ENCODE results near the gene RFLNA.
"Not testable (repeated sequence)": the region's sequence is repeated elsewhere in the genome, so short reads cannot be mapped to it uniquely, and the experiment has no call there.

The RFLNA gene

GRCh38 chr12:124299628-124300388 is 4.9 kb downstream of the RFLNA start:
- in situ Hi-C loops (cut with HindIII; ENCODE audit: low pct_ligation_motif_present, low pct_unique_long_range_greater_than_20kb, low sequenced_read_pairs) = loop anchor here (25.0 kb wide), 1 partner anchor 263 kb away; no protein-coding TSS in a partner anchor
- no peak for DNase-seq

DNA sequence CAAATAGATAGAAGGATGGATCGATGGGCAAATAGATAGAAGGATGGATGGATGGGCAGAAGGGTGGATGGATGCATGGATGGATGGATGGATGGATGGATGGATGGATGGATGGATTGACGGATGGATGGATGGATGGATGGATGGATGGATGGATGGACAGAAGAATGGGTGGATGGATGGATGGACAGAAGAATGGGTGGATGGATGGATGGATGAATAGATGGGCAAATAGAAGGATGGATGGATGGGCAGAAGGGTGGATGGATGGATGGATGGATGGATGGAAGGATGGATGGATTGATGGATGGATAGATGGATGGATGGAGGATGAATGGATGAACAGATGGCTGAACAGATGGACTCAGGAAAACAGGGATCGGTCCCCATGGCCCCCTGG is 5.8 kb downstream of the RFLNA start:
- in situ Hi-C loops (cut with HindIII; ENCODE audit: low pct_ligation_motif_present, low pct_unique_long_range_greater_than_20kb, low sequenced_read_pairs) = loop anchor here (25.0 kb wide), 1 partner anchor 263 kb away; no protein-coding TSS in a partner anchor
- not testable (repeated sequence) for DNase-seq

- in situ Hi-C loops (cut with HindIII; ENCODE audit: low pct_ligation_motif_present, low pct_unique_long_range_greater_than_20kb, low sequenced_read_pairs) = loop anchor here (25.0 kb wide), 1 partner anchor 264 kb away; no protein-coding TSS in a partner anchor
- no peak for DNase-seq
Observed at GRCh38 chr12:124301084-124301654, 6.3 kb downstream of the RFLNA start.

DNA sequence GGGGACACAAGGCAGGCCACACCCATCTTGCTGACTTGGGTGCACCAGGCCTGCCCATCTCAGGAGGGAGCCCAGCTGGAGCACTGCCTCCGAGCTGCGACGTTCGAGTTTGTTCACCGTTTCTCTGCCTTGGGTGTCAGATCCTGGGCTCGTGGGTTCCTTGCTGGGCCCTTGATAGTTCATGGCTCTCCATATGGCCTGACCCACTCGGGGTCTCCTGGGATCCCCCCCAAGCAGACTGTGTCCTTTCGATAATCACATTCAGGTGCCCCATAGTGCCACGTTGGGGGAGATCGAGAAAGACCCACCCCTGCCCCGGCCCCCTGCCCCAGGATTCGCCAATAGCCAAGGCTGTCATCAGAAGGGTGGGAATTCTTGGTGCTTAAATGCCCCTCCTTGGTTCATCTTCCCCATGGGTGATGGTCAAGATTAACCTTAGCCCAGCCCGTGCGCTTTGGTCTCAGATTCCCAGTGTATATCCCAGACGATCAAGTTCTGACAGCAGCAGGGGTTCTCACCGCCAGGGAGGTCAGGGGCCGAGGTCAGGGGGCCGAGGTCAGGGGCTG is 7.4 kb downstream of the RFLNA start:
- in situ Hi-C loops (cut with HindIII; ENCODE audit: low pct_ligation_motif_present, low pct_unique_long_range_greater_than_20kb, low sequenced_read_pairs) = loop anchor here (25.0 kb wide), 1 partner anchor 265 kb away; no protein-coding TSS in a partner anchor
- DNase-seq = no peak

DNA sequence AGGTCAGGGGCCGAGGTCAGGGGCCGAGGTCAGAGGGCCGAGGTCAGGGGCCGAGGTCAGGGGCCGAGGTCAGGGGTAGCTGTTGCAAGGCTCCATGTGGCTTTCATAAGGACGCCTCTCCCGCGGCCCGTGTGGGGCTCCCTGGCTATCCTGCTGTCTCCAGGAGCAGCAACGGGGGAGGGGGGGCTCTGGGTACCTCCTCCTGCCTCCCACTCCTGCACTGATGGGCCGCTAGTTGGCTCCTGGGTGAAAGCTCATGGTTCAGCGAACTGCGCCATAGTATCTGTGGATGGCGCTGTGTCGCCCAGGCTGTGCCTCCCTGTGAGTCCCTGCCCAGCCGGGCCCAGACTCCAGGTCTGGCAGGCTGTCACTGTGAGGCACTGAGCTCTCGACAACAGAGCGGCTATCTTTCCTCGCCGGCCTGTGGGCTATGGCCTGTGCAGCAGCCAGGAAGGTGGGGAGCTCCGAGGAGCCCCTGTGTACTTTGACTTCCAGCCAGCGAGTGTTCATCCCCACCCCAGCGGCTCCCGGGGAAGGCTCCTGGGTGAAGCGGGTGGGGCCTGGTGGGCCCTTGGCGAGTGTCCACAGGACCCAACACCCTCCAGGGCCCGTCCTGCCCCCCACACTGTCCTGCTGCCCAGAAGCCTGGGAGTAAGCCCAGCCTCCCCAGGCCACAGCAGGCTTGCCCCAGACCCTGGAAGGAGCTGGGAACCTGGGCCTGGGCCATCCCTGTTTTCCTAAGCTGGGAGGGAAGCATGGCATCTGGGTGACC is 8.1 kb downstream of the RFLNA start:
- no peak for DNase-seq
- in situ Hi-C loops (cut with HindIII; ENCODE audit: low pct_ligation_motif_present, low pct_unique_long_range_greater_than_20kb, low sequenced_read_pairs) = loop anchor here (25.0 kb wide), 1 partner anchor 266 kb away; no protein-coding TSS in a partner anchor

DNA sequence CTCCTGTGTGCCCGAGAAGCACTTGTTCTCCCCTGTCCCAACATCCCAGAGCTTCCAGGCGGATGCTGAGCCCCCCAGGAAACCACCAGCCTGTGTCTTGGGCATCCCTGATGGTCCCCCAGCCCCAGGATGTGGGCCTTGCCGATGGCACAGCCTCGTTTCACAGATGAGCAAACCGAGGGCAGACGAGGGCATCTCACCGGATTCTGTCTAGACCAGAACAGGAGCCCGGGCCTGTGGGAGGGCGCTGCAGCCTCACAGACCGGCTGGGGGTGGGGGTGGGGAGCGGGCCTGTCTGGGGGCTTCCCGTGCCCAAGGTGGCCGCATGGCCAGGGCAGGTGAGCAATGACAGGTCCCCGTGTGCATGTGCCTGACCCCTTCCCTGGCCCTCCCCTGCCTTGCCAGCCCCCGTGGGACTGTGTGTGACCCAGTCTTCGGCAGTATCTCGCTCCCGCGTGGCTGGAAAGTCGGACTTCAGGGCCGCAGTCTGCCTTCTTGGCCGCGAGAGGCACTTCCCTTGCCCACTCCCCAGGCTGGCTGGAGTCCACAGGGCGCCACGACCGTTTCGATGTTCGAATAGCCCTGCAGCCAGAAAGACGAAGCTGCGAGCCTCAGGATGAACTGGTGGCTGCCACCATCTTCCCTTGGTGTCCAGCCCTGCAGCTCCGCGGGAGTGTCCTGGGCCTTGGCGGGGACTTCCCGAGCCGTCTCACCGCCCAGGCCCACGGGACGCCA is 8.9 kb downstream of the RFLNA start:
- DNase-seq = no peak
- in situ Hi-C loops (cut with HindIII; ENCODE audit: low pct_ligation_motif_present, low pct_unique_long_range_greater_than_20kb, low sequenced_read_pairs) = loop anchor here (25.0 kb wide), 1 partner anchor 266 kb away; no protein-coding TSS in a partner anchor

DNA sequence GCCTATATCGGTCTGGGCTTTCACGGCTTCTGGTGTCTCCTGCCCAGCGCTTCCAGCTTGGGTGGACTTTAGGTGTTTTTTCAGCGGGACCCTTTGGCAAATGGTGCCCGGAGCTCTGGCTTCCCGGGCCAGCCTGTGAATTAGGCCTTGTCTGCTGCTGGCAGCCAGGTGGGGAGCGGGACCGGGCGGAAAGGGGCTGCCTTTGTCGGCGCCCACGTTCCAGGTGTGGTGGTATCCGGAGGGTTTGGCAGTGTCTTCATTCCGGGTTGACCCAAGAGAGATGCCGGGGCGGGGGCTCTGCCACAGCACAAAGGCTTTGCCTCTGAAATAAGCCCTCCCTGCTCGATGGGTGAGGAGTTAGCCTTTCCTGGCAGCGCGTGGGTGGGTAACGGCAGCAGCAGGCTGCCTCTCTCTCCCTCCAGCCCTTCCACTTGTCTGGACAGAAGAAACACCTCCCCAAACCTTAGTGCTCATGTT is 9.5 kb downstream of the RFLNA start:
- no peak for DNase-seq
- in situ Hi-C loops (cut with HindIII; ENCODE audit: low pct_ligation_motif_present, low pct_unique_long_range_greater_than_20kb, low sequenced_read_pairs) = loop anchor here (25.0 kb wide), 1 partner anchor 267 kb away; no protein-coding TSS in a partner anchor

- DNase-seq = no peak
- in situ Hi-C loops (cut with HindIII; ENCODE audit: low pct_ligation_motif_present, low pct_unique_long_range_greater_than_20kb, low sequenced_read_pairs) = loop anchor here (25.0 kb wide), 1 partner anchor 268 kb away; no protein-coding TSS in a partner anchor
Observed at GRCh38 chr12:124305136-124305535, 10.2 kb downstream of the RFLNA start.

GRCh38 chr12:124305776-124306685 is 11.1 kb downstream of the RFLNA start:
- in situ Hi-C loops (cut with HindIII; ENCODE audit: low pct_ligation_motif_present, low pct_unique_long_range_greater_than_20kb, low sequenced_read_pairs) = loop anchor here (25.0 kb wide), 1 partner anchor 269 kb away; no protein-coding TSS in a partner anchor
- DNase-seq = no peak

DNA sequence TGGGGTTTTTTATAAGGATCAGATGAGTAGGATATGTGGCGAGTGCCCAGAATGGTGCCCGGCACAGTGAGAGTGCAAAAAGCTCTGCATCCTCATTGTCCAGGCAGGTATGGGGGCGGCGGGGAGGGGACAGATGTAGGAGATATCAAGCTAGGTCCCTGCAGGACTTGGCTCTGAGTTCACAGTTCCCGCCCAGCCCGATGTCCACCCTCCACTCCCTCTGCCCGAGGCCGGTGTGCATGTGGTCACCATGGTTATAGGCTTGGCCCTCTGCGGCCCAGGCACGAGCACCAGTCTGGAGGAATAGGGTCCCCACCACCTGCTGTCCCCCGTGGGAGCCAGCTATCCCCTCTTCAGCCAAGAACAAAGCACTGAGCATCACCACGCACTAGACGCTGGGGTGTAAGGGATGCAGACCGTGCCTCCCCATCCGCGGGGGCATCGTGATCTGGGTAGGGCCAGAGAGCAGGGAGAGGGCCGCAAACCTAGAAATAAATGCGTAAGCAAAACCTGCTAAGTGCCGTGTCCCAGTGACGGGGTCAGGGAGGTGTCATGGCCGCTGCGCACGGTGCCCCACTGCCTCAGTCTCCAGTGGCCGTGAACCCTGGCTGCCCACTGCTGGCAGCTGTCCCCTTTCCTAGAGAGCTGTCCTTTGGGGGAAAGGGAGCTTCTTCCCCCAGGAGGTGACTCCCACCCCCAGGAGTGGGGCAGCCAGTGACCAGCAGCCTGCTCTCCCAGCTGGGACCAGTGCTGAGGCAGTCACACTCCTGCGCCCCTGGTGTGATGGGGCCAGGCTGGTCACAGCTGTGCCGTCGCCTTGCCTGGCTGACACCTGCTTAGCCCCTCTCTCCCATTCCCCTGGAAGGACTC is 12.0 kb downstream of the RFLNA start:
- in situ Hi-C loops (cut with HindIII; ENCODE audit: low pct_ligation_motif_present, low pct_unique_long_range_greater_than_20kb, low sequenced_read_pairs) = loop anchor here (25.0 kb wide), 1 partner anchor 270 kb away; no protein-coding TSS in a partner anchor
- no peak for DNase-seq

GRCh38 chr12:124307556-124307825 is 12.6 kb downstream of the RFLNA start:
- DNase-seq = no peak
- in situ Hi-C loops (cut with HindIII; ENCODE audit: low pct_ligation_motif_present, low pct_unique_long_range_greater_than_20kb, low sequenced_read_pairs) = loop anchor here (25.0 kb wide), 1 partner anchor 270 kb away; no protein-coding TSS in a partner anchor

DNA sequence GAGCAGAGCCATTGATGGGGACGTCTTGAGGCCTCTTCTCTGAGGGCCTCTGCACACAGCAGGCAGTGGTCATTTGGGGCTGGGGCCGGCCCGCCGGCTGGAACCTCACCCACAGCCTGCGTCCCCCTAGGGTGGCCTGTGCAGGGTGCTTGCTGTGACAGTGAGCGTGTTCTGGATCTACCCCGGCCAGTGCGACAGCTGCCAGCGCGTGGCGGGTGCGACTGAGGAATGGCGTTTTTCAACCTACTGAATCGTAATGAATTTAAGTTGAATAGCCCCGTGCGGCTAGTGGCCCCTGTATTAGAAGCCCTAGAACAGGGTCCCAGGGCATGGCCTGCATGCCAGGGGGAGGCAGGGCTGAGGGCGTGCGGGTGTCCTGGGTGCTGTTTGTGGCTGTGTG is 13.8 kb downstream of the RFLNA start:
- no peak for DNase-seq
- in situ Hi-C loops (cut with HindIII; ENCODE audit: low pct_ligation_motif_present, low pct_unique_long_range_greater_than_20kb, low sequenced_read_pairs) = loop anchor here (25.0 kb wide), 1 partner anchor 271 kb away; no protein-coding TSS in a partner anchor

DNA sequence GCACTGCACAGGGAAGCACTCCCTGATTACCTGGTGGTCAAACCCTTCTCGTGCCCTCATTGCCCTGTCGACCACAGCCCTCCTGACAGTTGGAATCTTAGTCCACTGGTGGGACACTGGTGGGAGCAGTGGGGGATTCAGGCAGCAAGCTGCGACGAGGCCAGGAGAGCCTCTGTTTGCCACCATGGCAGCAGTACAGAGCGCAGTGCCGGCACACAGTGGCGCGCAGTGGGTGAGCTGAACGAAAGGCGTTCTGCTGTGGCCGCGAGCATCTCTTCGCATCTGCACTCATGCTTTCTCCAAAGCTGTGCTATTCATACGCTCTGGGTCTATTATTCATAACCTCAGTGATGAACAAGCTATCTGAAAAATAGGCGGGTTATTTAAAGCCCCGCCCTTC is 14.3 kb downstream of the RFLNA start:
- DNase-seq = no peak
- in situ Hi-C loops (cut with HindIII; ENCODE audit: low pct_ligation_motif_present, low pct_unique_long_range_greater_than_20kb, low sequenced_read_pairs) = loop anchor here (25.0 kb wide), 1 partner anchor 272 kb away; no protein-coding TSS in a partner anchor

- in situ Hi-C loops (cut with HindIII; ENCODE audit: low pct_ligation_motif_present, low pct_unique_long_range_greater_than_20kb, low sequenced_read_pairs) = loop anchor here (25.0 kb wide), 1 partner anchor 272 kb away; no protein-coding TSS in a partner anchor
- no peak for DNase-seq
Observed at GRCh38 chr12:124309744-124310143, 14.9 kb downstream of the RFLNA start.

GRCh38 chr12:124310178-124310577 is 15.3 kb downstream of the RFLNA start:
- DNase-seq = no peak
- in situ Hi-C loops (cut with HindIII; ENCODE audit: low pct_ligation_motif_present, low pct_unique_long_range_greater_than_20kb, low sequenced_read_pairs) = loop anchor here (25.0 kb wide), 1 partner anchor 273 kb away; no protein-coding TSS in a partner anchor

DNA sequence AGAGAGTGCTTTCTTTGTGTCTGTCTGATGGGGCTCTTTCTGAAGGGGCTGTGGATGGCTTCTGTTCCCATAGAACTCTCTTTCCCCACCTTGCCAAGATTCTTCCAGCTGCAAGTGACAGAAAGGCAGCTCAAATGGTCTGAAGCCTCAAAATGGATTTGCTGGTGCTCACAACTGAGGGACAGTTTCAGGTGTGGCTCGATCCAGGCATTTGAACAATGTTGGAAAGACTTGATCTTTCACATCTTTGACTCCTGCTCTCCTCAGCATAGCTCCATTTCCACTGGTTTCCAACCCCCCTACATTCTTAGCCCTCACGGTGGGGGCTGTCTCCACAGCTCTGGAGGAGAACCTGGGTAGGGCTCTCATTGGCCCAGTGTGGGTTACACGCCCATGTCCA is 15.9 kb downstream of the RFLNA start:
- DNase-seq = no peak
- in situ Hi-C loops (cut with HindIII; ENCODE audit: low pct_ligation_motif_present, low pct_unique_long_range_greater_than_20kb, low sequenced_read_pairs) = loop anchor here (25.0 kb wide), 1 partner anchor 273 kb away; no protein-coding TSS in a partner anchor

All from ACHN (cell line).